ENCODE measurements around the gene TBC1D21. TPM values are rescaled to one million over a fixed set of nuclear protein-coding genes. Genes with fewer than 3 reads are reported as not detected.
A peak's percentile ranks its signal among the peaks of the same experiment; 100 is the strongest.

TBC1D21 gene
- polyA plus RNA-seq, 1 donor (not counting 4 experiments of a cell fraction or from before 2014, with no cell fraction given) = not detected

- H2AFZ ChIP-seq (ENCODE audit: control insufficient read depth, low read length) = no peak overlapping the region
- H3K79me2 ChIP-seq (ENCODE audit: control insufficient read depth, insufficient read depth, low read length) = no peaks in the 10 kb centered on the region
- H3K4me1 ChIP-seq (ENCODE audit: control insufficient read depth, extremely low read depth, insufficient read depth, low read length) = no peaks in the 10 kb centered on the region
- peak; percentile 81 for FAIRE-seq
- DNase-seq (ENCODE audit: low read depth, low spot score) = peak; percentile 38
- H3K36me3 ChIP-seq (ENCODE audit: control insufficient read depth in 2 of 2, extremely low read depth in 1 of 2, insufficient read depth in 2 of 2, low read length in 2 of 2) = no peaks in the 10 kb centered on the region
- H3K4me2 ChIP-seq (ENCODE audit: control insufficient read depth, extremely low read depth, insufficient read depth, low read depth, low read length) = no peak overlapping the region
- TF ChIP-seq EZH2 (IDR thresholded peaks at IDR 0.05; ENCODE audit: low read length) (no peak), CTCF (optimal IDR thresholded peaks at IDR 0.05 in 1 of 3, IDR thresholded peaks at IDR 0.05 in 1 of 3, conservative IDR thresholded peaks at IDR 0.05 in 1 of 3; ENCODE audit: extremely low read depth in 1 of 3, insufficient read depth in 2 of 3, low read length in 3 of 3) (peak; percentile 28 to 62 (median 41))
- no peak overlapping the region for H3K27ac ChIP-seq (ENCODE audit: control insufficient read depth, insufficient read depth, low read length)
- dilution Hi-C loops (cut with MboI; ENCODE audit: extremely low pct_ligation_motif_present, low sequenced_read_pairs) = no loop called here
- no peaks in the 10 kb centered on the region for H3K9me3 ChIP-seq (ENCODE audit: control insufficient read depth, low read depth, low read length)
- H3K9ac ChIP-seq (ENCODE audit: control insufficient read depth, extremely low read depth, insufficient read depth, low read length) = no peak overlapping the region
- no peaks in the 10 kb centered on the region for H4K20me1 ChIP-seq (ENCODE audit: control insufficient read depth, extremely low read depth, insufficient read depth, low read length)
- H3K27me3 ChIP-seq (ENCODE audit: control insufficient read depth, extremely low read depth, insufficient read depth, low read length) = peaks cover 20% of the 10 kb centered on the region
- H3K4me3 ChIP-seq (ENCODE audit: control insufficient read depth in 2 of 3, extremely low read depth in 1 of 3, insufficient read depth in 2 of 3, low read depth in 1 of 3, low read length in 3 of 3) = no peak overlapping the region
- no peaks in the 10 kb centered on the region for H3K9me1 ChIP-seq (ENCODE audit: control insufficient read depth, extremely low read depth, insufficient read depth, low read length)
Observed at GRCh38 chr15:73873889-73874511, 636 bp downstream of the TBC1D21 start.

DNA sequence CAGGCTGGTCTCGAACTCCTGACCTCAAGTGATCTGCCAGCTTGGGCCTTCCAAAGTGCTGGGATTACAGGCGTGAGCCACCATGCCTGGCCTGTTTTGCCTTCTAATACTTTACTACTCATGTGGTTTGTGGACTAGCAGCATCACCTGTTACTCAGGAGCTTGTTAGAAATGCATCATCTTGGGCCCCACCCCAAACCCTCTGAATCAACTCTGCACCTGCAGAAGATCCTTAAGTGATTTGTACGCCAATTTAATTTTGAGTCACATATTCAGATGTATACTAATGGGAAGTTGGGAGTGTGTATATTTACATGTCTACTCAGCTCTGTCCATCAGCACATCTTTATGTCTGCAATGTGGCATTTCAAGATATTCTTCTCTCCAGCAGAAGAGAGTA lies 6.1 kb downstream of the TBC1D21 start:
- dilution Hi-C loops (cut with MboI; ENCODE audit: extremely low pct_ligation_motif_present, low sequenced_read_pairs) = no loop called here
- H3K79me2 ChIP-seq (ENCODE audit: control insufficient read depth, insufficient read depth, low read length) = no peaks in the 10 kb centered on the region
- no peak for FAIRE-seq
- H3K4me1 ChIP-seq (ENCODE audit: control insufficient read depth, extremely low read depth, insufficient read depth, low read length) = no peaks in the 10 kb centered on the region
- no peaks in the 10 kb centered on the region for H4K20me1 ChIP-seq (ENCODE audit: control insufficient read depth, extremely low read depth, insufficient read depth, low read length)
- H3K9me1 ChIP-seq (ENCODE audit: control insufficient read depth, extremely low read depth, insufficient read depth, low read length) = no peaks in the 10 kb centered on the region
- H3K4me2 ChIP-seq (ENCODE audit: control insufficient read depth, extremely low read depth, insufficient read depth, low read depth, low read length) = no peak overlapping the region
- no peak overlapping the region for H3K4me3 ChIP-seq (ENCODE audit: control insufficient read depth in 2 of 3, extremely low read depth in 1 of 3, insufficient read depth in 2 of 3, low read depth in 1 of 3, low read length in 3 of 3)
- no peaks in the 10 kb centered on the region for H3K9me3 ChIP-seq (ENCODE audit: control insufficient read depth, low read depth, low read length)
- peaks cover 7% of the 10 kb centered on the region for H3K27me3 ChIP-seq (ENCODE audit: control insufficient read depth, extremely low read depth, insufficient read depth, low read length)
- H2AFZ ChIP-seq (ENCODE audit: control insufficient read depth, low read length) = no peak overlapping the region
- no peak overlapping the region for H3K9ac ChIP-seq (ENCODE audit: control insufficient read depth, extremely low read depth, insufficient read depth, low read length)
- no peaks in the 10 kb centered on the region for H3K36me3 ChIP-seq (ENCODE audit: control insufficient read depth in 2 of 2, extremely low read depth in 1 of 2, insufficient read depth in 2 of 2, low read length in 2 of 2)
- no peak for TF ChIP-seq EZH2 (IDR thresholded peaks at IDR 0.05; ENCODE audit: low read length)
- no peak for TF ChIP-seq CTCF (optimal IDR thresholded peaks at IDR 0.05 in 1 of 3, IDR thresholded peaks at IDR 0.05 in 1 of 3, conservative IDR thresholded peaks at IDR 0.05 in 1 of 3; ENCODE audit: extremely low read depth in 1 of 3, insufficient read depth in 2 of 3, low read length in 3 of 3)
- H3K27ac ChIP-seq (ENCODE audit: control insufficient read depth, insufficient read depth, low read length) = no peak overlapping the region
- no peak for DNase-seq (ENCODE audit: low read depth, low spot score)
